Left renal cortex interstitium (tissue), 4 donors: ENCODE results near the gene ZFP37. TPM values are rescaled to one million over a fixed set of nuclear protein-coding genes. Genes with fewer than 3 reads are reported as not detected.

Experiments
- polyA plus RNA-seq, 4 donors: library from polyadenylated mRNA; unstranded; fragments of 120-200 nt; gene quantifications; one replicate each; pipeline ENCODE4 v1.2.1, GENCODE V29; 2013; ENCODE audit not compliant: insufficient read length in 4 of 4

The ZFP37 gene
- polyA plus RNA-seq, 4 donors = 10.4 to 15.0 (median 12.1) TPM

Other genes starting within 250 kb of the ZFP37 start
- gene SLC46A2, start 165.8 kb downstream of the ZFP37 start, polyA plus RNA-seq = under 1 TPM; 0.10 to 0.52 (median 0.22) TPM
- gene ZNF883, start 44.5 kb downstream of the ZFP37 start, polyA plus RNA-seq = 10 to 100 TPM in 1 of 4 donors, 1 to 10 TPM in 3; 9.6 to 10.1 (median 9.9) TPM
- 1 to 10 TPM; 2.7 to 4.5 (median 3.7) TPM for gene SLC31A2, start 94.3 kb upstream of the ZFP37 start, polyA plus RNA-seq
- 10 to 100 TPM; 25.8 to 33.6 (median 30.4) TPM for gene FKBP15, start 164.6 kb upstream of the ZFP37 start, polyA plus RNA-seq
- 10 to 100 TPM; 19.7 to 27.2 (median 23.8) TPM for gene SLC31A1, start 164.8 kb upstream of the ZFP37 start, polyA plus RNA-seq
- gene CDC26, start 218.8 kb upstream of the ZFP37 start, polyA plus RNA-seq = 10 to 100 TPM; 37.3 to 42.9 (median 39.6) TPM
- 10 to 100 TPM; 30.9 to 44.2 (median 36.2) TPM for gene PRPF4, start 218.9 kb upstream of the ZFP37 start, polyA plus RNA-seq
- 1 to 10 TPM; 6.1 to 7.1 (median 6.8) TPM for gene RNF183, start 246.7 kb upstream of the ZFP37 start, polyA plus RNA-seq